HG03045 (cell line): ENCODE measurements around the gene CFAP97D1.
"Not testable (repeated sequence)": the region's sequence is repeated elsewhere in the genome, so short reads cannot be mapped to it uniquely, and the experiment has no call there.

Experiments used
- ATAC-seq: cut with Tn5 transposase; IDR thresholded peaks from one replicate; pipeline ENCODE4 v1.9.1; 2021; ENCODE audit warnings: mild to moderate bottlenecking, moderate library complexity; ENCODE audit not compliant: unreplicated experiment

The CFAP97D1 gene

DNA sequence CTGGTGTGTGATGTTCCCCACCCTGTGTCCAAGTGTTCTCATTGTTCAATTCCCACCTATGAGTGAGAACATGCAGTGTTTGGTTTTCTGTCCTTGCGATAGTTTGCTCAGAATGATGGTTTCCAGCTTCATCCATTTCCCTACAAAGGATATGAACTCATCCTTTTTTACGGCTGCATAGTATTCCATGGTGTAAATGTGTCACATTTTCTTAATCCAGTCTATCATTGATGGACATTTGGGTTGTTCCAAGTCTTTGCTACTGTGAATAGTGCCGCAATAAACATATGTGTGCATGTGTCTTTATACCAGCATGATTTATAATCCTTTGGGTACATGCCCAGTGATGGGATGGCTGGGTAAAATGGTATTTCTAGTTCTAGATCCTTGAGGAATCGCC is 12.4 kb downstream of the CFAP97D1 start:
- not testable (repeated sequence) for ATAC-seq

DNA sequence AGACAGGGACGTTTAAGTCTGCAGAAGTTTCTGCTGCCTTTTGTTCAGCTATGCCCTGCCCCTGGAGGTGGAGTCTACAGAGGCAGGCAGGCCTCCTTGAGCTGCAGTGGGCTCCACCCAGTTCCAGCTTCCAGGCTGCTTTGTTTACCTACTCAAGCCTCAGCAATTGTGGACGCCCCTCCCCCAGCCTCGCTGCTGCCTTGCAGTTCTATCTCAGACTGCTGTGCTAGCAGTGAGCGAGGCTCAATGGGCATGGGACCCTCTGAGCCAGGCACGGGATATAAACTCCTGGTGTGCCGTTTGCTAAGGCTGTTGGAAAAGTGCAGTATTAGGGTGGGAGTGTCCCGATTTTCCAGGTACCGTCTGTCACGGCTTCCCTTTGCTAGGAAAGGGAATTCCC is 17.8 kb downstream of the CFAP97D1 start:
- ATAC-seq, result not testable (repeated sequence)

DNA sequence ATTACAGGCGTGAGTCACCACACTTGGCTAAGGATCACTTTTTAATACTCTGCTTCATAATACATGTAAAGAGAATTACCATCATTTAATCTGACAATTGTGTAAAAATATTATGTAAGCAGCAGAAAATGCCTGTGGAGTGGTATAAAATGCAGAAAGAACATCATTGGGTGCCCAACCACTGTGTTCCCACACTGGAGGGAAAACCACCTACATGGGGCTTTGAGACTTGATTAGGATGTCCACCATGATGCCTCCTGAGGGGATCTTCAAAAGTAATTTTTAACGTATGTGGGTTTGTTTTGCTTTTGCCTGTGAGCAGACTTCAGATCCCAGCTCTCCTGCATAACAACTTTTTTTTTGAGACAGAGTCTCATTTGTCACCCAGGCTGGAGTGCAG is 18.8 kb downstream of the CFAP97D1 start:
- no peak for ATAC-seq

DNA sequence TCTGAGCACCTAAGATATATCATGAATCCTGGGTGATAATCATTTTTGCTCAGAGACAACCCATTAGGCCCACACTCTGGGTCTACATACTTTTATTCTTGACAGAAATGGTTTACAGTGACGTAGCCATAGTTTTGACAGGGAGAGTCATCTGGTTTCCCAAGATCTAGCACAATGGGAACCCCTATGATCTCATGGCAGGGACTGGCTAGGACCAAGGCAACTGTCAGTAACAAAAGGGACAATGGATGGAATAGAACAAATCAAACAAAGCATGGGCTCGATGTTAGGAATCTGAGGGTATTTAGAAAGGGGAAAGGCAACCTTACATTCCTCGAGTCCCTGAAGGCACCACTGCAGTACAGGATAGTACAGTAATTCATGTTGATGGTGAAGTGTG is 20.5 kb downstream of the CFAP97D1 start:
- no peak for ATAC-seq

DNA sequence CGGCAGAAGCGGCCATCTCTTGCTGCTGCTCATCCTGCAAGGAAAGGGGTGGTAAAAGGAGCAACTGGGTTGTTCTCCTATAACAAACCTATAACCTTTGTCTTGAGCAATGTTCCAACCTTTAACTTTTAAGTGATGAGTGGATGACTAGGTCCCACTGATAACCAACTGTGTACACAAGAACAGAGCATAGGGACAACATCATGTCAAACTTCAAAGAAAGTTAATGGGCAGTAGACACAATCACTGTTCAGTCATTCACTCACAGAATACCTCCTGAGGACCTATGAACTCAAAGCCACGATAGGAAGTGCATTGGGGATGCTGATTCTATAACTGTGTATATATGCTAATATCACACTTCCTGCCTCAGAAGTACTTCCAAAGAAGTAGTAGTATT is 21.6 kb downstream of the CFAP97D1 start:
- no peak for ATAC-seq

DNA sequence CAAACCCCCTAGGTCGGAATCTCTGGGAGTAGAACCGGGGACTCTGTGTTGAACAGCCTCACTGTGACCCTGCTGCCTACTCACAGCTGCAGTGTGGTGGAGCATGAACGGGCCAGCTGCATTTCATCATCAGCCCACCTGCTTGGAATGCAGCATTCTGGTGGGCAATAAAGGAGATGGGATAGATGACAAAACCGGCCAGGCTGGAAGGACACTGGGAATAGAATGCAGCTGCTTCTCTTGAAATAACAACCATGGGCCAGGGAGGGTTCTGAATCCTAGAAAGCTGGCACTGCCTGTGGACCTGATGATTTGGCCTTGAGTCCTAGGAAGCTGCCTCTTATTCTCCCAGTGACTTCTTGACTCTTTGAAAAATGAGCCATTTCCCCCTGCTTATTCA is 23.5 kb downstream of the CFAP97D1 start:
- no peak for ATAC-seq

DNA sequence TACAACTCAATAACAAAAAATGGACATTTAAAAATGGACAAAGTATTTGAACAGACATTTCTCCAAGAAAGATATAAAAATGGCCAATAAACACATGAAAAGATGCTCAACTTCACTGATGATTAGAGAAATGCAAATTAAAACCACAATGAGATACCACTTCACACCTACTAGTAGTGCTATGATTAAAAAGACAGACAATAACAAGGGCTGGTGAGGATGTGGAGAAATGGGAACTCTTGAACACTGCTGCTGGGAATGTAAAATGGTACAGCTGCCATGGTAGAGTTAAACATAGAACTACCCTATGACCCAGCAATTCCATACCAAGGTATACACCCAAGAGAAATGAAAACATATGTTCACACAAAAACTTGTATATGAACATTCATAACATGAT is 24.9 kb downstream of the CFAP97D1 start:
- ATAC-seq, result no peak

DNA sequence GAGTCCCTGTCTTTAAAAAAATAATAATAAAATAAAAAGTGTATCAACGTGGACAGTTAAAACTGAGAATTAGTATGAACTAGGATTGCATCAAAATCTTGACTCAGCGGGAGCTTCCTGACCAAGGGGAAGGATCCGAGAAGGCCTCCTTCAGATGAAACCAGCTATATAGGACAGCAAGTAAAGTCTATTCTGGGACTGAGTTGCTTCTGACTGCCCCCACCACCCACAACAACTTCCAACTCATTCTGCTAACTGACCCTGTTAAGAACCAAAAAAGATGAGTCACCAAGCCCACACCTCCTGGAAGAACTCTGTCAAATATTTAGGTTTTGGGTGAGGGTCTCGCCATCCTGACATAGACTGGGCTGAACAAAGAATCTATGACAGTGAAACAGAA is 27.8 kb downstream of the CFAP97D1 start:
- no peak for ATAC-seq

DNA sequence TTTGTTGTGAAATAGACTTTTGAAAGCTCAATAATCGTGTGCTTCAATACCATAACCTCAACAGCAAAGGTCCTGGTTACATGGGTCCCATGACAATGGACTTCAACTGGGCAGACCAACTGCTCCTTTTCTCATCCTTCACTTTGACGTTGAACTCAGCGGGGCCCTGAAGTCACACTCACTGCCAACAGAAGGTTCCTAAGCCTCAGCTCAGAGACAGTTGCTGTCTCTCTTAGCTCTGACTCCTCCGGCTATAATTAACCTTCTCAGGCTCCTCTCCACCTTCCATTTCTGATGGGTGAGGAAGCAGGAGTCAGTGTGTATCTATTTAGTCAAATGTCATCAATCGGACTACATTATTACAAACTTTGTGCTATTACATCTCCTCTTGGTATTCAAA is 28.9 kb downstream of the CFAP97D1 start:
- no peak for ATAC-seq

DNA sequence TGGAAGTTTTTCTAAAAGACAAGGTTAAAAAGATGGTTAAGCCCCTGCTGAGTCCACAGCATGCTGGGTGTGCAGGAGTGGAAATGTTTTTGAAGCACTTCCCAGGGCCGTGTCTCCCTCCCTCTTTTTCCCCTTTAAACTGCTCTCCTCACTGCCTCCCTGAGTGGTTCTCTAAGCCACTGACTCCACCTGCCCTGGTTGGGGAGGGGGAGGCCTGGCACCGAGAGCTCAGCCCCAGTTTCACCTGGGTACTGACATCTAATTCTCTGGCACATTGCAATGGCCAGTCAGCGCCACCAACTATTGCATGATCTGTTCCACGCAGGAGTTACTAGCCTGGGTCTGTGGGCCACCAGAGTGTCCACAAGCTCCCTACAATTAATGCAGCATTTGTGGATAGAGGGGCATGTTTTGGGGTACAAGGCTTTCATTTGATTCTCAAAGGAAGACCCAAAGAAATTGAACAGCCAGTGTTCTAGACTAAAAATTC is 30.0 kb downstream of the CFAP97D1 start:
- no peak for ATAC-seq

DNA sequence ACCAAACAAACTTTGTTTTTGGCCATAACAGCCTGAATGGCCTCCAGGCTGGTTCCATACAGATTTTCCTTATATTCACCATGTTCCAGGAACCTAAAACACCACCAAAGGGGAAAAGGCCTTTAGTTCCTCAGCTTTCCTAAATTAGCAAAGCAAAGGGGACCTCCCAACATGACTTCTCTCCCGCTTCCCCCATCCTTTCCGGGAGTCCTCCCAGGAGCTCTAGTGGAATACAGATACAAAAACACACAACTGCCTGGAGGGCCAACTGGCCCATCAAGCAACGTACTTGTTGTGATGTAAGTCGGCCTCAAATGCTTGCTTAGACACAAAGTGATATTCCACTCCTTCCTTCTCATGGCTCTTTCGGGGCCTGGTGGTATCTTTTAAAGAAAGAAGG is 30.6 kb downstream of the CFAP97D1 start:
- no peak for ATAC-seq

DNA sequence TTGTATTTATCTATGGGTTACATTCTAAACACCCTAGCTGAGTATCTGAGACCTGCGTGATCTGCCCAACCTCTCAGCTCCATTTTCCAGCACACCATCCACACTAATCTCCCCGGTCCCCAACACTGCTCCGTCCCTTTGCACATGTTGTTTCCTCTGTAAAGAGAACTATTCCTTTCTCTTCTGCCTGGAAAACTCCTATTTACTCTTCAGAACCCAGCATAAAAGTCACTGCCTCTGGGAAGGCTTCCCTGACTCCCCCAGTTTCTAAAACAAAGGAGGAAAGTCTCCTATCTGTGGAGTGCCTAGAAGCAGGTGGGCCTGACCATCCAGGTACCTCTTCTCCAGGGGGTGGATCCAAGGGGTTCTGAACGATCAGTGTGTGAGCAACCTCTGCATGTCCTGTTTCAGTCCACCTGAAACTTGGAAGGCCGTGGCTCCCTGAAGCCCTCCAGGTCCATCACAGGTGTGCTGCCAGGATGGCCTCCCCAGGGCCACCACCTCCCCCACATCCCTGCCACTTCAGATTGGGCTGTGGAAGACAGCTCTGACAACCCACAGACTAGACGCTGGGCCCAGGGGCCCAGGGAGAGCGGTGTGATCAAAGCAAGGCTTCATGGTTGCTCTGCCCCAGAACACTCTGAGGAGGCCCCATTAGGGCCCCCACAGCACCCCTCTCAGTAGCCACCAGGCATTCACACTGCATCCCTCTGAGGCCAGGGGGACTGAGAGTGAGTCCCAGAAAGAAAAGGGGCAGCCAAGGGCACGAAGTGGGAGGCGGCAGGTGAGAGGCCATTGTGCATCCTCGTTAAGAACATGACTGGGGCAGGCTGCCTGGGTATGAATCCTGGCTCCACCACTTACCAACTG is 32.4 kb downstream of the CFAP97D1 start:
- no peak for ATAC-seq

DNA sequence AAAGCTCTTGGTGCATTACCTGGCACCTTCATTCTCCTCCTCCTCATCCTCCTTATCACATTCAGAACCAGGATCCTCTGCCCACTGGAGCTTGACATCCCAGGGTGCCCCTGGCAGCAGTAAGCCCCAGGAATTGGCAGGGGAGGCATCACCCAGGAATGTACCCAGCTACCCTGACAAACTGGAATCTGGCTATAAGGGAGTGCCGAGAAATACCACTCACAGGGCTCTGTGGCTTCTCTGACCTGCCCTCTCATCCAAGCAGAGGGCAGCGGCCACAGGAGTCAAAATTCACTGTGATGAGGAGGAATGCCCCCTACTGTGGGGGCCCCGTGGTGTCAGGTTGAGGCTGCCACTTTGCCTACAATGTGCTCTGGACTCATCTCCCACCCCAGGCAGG is 33.2 kb downstream of the CFAP97D1 start:
- ATAC-seq, result no peak

DNA sequence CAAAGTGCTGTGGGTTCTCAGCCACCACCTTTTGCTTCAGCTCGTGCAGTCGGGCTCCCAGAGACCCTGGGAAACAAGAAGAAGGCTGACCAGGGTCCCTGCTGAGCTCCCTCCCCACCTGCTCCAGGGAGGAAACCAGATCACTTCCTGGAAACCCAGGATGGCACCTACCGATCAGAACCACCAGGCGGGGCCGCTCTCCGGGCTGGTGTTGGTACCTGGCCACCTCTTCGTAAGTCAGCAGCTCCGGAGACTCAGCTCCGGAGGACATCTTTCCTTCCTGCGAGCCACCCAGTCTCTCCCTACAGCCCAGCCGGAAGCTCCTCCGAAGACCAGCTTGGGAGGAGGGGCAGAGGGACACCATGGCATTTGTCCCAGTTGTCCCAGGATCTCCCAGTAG is 33.8 kb downstream of the CFAP97D1 start:
- ATAC-seq, result no peak

DNA sequence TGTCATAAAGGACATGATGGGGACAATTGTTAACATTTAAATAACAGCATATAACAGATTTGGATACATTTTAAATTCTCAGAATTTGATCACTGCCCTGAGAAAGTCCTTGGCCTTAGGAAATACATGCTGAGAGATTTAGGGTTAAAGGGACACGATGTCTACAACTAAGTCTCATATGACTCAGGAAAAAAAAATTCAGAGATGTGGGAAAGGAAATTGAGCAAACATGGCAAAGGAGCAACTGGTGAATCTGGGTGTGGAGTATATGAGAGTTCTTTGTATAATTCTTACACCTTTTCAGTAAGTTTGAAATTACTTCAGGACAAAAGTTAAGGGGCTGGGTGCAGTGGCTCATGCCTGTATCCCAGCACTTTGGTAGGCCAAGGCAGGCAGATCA is 34.5 kb downstream of the CFAP97D1 start:
- ATAC-seq, result no peak

DNA sequence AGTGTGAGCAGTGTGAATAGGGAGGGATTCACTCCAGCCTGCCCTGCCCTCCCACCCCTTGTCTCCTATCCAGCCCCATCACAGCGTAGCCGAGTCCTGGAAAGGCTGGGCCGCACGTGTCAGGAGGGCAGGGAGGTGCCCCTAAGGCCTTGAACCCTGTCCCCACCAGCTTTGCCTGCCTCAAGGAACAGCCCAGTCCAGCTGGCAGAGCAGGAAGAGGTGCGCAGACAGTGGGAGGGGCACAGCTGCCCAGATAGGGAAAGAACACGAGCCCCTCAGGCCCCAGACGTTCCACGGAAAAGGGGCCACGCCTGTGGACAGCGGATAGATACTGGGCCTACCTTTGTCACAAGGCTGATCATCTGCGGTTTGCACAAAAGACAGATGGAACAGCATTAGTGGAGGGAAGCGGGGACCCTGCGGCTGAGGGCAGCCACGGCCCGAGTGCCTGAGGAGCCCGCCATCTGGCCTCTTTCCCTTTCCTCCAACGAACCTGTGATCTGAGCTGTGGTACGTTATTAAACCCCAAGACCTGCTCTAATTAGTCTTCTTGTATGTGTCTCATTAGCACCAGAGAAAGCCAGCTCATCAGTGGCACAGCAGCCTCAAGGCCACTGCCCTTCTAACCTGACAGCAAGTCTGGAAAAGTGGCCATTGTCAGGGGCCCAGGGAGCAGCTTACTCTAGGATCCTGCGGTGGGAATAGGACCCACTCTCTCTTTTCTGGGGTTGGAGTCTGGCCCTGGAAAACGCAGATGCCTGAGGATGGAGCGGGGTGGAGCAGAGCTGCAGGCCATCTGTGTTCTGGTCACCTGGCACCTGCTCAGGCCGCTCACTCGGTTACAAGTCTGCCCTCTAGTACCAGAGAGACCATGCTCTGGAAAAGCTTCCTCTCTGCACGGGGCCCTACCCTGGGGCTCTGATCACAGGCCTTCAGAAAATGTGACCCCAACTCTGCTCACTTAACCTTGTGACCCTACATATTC is 36.4 kb downstream of the CFAP97D1 start:
- ATAC-seq, result no peak

DNA sequence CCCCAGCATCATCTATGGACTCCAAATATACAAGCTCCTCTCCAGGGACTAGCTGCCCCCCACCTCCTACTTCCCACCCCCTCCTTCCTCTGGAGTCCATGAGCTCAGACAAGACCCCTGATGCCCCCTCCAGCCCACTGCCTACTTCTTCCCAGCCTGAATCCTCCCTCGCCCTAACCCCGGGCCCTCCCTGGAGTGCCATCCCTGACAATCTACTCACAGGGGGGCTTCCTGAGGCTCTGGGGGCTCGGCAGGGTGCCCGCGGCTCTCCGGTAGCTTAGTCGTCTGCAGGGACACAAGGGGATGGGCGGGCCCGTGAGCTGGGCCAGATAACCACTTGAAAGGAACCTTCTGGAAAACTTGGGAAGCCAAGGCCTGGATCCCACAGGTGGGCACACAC is 37.6 kb downstream of the CFAP97D1 start:
- ATAC-seq, result no peak

DNA sequence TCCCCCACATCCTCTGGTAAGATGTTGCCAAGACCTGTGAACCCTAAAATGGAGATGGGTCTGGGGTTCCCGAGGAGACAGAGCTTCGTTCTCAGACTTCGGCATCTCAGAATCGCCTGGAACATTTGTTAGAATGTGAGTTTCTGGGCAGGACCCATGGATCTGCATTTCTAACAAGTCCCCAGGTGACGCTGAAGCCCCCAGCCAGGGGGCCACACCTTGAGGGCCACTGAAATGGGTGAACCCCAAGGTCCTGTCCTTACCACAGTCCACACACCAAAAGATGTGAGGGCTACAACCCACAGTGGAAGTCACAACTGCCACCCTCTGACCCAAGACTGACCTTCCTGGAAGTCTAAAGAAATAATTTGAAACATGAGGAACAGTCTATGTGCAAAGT is 38.7 kb downstream of the CFAP97D1 start:
- ATAC-seq, result no peak

DNA sequence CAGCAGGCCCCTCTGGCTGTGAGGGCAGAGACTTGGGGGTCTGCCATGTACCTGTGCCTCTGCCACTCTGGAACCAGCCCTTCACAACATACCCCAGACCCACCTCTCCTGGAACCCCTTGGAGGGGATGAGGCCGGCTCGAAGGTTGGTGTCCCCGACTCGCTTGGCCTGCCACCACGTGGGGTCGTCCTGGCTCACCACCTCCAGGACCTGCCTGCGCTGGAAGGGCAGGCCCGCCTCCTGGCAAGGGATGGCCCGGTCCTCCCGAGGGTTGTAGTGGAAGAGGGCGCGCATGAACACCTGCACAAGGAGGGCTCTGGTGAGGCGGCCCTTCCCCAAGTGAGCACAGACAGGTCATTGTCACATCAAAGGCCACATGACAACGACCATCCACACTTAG is 40.5 kb downstream of the CFAP97D1 start:
- no peak for ATAC-seq

DNA sequence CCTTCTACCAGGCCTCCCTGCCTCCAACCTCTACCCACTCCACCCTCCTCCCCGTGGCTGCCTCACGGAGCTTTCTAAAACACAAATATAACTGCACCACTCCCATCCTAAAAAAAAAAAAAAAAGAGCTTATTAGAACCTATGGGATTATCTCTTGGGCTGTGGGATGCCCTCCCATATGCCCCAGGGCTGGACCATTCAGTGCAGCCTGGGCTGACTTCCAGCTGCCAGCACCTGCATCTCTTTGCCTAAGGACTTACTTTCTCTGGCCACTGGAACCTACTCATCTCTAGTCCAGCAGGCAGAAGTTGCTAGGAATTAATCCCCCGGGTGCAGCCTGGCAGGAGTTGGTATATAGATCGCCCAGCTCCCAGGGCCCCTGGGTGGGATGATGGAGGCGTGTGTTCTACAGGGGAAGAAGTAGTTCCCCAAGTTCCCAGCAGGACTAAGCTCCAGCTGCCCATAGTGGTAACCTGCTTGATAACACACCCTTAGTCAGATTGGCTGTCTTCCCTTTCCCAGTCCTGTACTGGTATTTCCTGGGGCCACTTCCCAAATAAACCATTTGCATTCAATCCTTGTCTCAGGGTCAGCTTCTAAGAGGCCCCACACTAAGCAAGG is 42.4 kb downstream of the CFAP97D1 start:
- no peak for ATAC-seq

DNA sequence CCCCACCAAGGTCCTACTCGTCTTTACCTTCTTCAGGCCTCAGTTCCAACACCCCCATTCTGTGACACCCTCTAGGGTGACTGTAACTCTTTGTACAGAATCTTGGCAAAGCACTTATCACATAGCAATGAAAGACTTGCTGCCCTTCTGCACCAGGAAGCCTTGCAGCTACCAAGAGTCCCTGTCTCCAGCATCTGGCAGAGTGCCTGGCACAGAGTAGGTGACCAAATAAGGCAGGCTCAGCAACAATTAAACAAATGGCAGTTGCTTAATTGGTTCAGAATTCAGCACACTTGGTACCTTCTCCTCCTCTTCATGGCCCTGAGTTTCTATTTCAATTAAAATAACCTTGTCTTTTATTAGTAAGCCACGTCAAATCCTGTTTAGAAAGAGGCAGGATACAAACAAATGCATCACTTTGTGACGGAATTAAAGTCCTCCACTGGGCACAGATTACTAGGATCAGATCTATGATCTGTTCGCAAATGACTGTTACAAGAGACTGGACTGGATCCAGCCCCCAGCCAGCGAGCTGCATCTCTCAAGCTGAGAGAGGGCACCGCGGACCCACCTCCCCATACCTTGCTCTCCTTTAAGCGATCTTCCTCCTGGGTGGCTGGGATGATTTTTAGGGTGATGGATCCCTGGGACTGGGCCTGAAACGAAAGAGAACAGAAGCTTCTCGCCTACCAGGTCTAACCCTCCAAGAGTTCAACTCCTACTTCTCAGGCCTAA is 43.3 kb downstream of the CFAP97D1 start:
- ATAC-seq, result no peak
